Activated CD4-positive, alpha-beta T cell treated with anti-CD3 and anti-CD28 coated beads, Interleukin-2, amount 50 U/mL, for 24 hours (primary cell): Measurements from ENCODE around the gene STK25.

Experiments
- DNase-seq, 2 donors: peaks; one replicate each; pipeline ENCODE4 v3.0.0-alpha.2; 2020; ENCODE audit warnings: low read depth in 1 of 2, low spot score in 1 of 2

STK25 gene

DNA sequence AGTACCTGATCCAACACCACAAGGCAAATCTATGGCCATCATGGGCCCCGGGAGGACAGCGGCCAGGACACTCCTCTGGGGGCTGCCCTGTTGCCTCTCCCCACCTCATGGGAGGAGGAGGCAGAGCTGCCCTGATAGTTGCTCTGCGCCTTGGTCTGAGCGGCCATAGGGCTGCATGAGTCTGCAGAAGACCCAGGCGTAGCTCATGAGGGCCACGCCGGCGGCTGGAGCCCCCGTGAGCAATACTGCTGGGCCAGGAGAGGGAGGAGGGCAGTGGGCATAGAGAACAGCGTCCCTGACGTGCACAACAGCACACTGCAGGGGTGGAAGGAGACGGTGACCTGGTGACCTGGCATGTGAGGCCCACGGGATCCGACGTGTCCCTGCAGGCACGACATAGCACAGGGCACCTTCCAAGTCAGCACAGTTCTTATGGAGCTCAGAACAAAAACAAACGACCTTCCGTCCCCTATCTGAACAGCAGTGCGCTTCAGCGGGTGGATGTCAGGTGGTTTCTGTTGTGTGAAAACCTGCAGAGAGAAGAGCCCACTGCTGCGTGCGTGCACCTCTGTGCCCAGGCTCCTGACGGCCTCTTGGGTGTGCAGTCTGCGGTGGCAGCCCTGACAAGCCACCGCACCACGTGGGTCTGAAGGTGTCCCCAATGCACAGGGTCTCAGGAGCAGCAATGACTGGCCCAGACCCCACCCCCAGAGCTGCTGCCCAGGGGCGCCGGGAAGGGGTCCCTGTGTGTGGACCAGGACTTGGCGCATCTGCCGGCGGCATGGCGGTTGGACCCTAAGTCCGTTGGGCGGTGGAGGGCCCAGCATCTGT, 13.0 kb downstream of the STK25 start:
- no peak for DNase-seq

DNA sequence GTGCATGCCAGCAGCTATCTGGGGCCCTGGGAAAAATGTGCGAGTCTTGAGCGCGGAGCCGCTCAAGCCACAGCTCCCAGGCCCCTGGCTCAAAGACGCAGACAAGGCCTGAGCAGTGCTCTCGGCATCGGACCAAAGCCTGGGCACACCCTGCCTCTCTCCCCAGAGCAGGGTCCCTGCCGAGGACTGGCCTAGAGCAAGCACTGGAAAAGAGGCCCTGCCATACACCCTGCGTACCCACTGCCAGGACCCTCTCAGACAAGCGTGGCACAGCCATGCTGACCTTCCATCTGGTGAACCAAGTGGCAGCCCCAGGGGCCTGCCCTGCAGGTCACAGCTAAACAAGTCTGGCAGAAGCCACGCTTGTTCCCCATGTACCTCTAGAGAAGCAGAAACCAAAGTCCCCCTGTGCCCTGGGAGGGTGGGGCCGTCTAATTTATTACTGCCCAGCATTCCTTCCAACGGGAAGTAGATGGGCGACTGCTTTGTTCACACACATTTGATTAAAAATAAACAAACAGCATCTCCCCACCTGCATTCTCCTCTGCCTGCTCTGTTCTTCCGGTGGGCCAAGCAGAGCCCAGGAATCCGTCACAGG, 14.0 kb downstream of the STK25 start:
- no peak for DNase-seq

DNA sequence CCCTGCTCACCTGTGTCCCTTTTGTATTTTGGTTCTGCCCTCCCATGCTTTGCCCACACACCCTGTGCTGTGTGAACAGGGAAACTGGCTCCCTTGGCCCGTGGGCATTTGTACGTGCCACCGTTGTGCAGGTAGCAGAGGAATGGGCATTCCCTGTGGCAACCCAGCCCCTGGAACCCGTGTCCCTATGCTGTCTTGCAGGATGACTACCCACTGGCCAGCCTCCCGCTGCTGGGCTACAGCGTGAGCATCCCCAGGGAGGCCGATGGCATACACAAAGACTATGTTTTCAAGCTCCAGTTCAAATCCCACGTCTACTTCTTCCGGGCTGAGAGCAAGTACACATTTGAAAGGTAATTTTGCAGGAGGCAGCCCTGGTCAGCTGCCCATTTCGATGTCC, 15.3 kb downstream of the STK25 start:
- DNase-seq: no peak

DNA sequence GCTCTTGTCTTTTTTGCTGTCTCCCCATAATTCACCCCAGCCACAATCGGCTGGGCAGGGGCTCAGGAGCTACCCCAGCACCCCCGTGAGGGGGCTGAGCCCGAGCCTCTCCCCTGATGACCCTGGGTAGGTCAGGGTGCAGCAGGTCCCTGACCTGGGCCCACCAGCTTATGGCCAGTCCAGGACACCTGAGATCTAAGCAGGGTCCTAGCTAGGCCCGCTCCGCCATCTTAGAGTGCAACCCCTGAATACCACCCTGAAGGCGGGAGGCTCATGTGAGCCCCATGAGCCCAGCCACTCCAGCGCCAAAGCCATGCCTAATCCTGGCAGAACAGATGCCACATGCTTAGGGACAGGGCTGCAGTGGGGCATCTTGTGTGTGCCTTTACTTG, 16.2 kb downstream of the STK25 start:
- DNase-seq: no peak

DNA sequence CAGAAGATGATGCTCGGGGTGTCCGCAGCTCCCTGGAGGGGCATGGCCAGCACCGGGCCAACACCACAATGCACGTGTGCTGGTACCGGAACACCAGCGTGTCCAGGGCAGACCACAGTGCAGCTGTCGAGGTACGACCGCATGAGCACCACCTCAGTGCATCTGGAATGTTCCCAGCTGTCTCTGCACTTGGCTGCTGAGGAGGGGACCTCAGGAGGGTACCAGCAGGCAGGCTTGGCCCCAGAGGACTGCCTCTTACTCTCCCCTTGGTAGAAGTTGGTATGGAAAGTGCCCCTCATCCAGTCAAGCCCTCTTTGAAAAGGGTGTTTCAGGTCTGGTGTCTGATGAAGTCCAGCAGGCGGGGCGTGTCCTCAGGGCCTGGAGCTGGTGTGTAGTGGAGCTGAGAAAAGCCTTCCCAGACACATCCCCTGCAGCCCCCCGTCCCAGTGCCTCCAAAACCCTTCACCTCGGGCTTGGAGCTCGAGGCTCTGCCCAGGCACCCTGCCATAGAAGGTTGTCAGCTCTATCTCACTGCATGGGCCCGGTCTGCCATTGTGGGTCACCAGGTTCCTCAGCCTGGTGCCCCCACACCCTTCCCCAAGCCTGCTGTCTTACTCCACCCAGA, 16.7 kb downstream of the STK25 start:
- no peak for DNase-seq

DNA sequence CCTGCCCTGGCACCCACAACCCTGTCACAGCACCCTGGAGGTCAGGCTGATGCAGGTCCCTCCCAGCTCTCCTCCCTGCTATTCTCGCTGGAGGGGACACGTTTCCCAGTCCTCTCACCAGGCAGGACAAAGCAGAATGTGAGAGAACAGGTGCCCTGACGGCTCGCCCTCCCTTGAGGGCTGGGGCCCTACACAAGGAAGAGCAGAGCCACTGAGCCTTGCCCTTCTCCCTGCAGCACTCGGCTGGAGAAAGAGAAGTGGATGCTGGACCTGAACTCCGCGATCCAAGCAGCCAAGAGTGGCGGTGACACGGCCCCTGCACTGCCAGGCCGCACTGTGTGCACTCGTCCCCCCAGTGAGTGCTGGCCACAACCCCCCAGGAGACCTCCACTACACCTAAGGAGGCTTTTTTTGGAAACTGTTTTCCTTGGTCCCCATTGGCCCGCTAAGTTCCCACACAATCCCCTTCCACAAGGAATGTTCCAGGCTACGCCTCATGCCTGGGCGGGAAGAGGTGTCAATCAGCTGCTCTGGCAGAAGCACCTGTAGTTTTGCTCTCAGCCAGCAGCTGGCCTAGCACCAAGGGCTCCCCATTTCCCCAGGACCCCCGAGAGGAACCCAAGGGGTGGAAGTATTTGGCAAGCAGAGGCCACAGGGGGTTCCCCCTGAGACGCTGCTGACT, 17.4 kb downstream of the STK25 start:
- DNase-seq: no peak

DNA sequence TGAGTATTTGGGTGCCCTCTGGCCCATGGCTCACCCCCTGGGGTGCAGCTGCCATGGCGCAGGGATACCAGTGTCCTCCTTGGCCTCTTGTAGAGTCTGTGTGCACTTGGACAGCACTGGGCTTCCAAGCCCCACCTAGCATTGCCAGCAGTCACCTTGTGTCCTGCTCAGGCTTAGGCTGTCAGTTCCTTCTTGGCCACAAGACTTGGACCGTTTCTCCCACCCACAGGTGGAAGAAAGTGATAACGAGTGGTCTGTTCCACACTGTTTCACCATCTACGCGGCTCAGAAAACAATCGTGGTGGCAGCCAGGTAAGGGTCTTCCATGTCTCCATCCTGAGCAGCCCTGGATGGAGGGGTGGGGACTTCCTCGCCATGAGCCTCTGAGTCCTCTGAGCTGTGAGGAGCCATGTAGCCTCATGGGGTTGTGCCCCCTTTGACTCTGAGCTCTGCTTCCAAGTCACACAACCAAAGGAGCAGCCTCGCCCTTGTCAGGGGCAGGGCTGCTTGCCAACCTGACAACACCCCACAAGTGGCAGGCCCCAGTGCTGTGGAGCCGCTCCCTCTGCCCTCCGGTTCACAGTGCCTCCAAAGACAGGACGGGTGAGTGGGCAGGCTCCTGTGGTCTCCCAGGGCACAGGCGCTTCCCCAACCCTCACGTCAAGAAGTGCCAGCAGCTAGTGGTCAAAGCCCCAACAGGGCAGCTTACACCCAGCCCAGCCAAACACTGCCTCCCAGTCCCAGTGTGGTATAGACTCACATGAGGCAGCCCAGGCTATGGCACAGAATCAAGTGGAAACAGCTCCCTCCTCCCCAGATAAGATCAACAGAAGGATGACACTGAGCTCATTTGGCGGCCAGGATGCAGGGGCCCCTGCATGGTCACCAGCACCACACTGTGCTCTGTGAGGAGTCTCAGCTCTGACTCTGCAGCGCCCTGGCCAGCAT, 18.4 kb downstream of the STK25 start:
- DNase-seq: no peak

DNA sequence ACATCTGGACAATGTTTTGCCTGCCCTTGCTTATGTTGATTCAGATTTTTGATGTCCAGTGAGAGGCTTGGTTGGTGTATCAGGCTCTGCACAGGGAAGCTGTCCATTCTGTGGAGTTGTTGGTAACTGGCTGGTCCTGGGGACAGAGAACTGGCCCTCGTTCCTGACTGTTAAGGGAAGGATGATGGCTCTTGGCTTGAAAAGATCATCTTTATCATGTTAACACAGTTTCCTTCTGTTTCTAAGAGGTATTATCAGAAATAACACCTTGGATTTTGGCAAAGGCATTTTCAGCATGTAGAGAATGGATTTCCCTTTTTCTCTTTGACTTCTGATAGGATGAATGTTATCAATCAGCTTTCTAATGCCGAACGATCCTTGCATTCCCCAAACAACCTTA, 19.3 kb downstream of the STK25 start:
- no peak for DNase-seq

DNA sequence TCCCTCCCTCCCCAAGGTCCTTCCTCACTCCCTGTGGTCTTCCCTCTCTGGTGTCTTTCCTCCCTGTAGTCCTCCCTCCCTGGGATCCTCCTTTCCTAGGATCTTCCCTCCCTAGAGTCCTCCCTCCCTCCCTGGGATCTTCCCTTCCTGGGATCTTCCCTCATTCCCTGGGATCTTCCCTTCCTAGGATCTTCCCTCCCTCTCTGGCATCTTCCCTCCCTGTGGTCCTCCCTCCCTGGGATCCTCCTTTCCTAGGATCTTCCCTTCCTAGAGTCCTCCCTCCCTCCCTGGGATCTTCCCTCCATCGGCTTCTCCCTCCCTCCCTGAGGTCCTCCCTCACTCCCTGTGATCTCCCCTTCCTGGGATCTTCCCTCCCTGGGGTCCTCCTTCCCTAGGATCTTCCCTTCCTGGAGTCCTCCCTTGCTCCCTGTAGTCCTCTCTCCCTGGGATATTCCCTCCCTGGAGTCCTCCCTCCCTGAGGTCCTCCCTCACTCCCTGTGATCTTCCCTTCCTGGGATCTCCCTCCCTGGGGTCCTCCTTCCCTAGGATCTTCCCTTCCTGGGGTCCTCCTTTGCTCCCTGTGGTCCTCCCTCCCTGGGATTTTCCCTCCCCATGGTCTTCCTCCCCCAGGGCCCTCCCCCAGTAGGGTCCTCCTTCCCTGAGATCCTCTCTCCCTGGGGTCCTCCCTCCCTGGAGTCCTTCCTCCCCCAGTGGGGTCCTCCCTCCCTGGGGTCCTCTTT, 23.0 kb downstream of the STK25 start:
- no peak for DNase-seq

DNA sequence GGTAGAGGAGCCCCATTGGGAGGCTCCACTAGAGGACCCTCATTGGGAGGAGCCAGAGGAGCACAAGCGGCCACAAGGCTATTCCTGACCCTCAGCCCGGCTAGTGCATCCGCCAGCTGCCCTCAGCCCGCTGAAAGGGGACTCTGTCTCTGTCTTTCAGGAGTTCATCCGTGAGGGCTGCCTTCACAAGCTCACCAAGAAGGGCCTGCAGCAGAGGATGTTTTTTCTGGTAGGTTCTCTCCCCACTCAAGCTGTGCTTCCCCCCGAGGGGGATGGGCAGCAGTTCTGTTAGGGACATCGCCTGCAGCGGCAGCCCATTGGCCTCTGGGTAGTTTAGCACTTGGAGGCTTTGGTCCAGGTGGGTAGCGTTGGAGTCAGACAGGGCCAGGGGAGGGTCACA, 25.1 kb downstream of the STK25 start:
- DNase-seq: no peak

DNA sequence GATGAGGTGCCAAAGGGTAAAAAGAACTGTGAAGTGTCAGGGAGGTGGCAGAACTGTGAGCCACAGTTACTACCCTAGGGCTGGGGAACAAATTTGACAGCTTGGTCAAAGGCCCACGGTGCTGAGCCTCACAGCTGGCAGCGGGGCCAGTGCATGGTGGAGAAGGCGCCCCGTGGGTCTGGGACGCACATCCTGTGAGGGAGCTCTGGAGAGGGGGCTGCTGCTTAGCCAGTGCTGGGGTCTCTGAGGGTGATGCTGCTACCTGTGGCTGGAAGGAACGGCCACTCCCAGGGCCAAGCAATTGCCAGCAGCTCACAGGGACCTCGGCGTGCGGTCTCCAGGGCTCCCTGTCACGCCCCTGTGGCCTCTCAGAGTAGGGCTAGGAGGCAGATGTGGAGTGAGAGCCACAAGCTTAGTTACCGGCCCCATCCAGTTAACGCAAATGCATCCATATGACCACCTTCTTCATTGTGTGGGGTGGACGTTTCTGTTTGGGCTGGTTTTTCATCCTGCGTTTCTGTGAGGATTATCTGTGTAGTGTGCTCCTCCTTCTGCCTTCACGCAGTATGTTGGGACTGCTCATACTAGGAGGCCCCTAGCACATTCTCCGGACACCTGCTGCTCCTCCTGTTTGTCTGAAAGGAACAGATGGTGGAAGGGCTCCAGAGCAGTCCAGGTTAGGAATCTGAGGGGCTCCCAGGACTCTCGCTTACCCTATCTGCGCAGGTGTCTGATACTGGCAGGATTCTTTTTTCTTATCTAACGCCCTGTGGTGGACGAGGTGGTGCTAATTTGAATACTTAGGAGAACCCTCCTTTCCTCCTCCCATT, 26.0 kb downstream of the STK25 start:
- no peak for DNase-seq

DNA sequence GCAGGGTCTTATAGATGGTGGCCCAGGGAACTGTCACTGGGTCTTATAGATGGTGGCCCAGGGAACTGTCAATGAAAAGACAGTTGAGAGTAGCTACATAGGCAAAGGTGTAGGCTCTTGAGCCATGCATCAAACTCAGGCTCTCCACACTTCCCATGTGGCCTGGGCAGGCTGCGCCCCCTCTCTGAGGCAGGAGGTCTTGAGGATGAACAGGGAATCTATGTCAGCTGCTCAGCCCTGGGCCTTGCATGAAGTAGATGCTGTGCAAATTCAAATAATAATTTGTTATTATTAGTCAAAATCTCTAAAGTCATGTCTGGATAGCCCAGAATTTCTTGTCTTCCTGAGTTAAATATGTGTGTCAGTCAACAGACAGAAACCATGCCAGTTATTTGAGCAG, 26.7 kb downstream of the STK25 start:
- no peak for DNase-seq

DNA sequence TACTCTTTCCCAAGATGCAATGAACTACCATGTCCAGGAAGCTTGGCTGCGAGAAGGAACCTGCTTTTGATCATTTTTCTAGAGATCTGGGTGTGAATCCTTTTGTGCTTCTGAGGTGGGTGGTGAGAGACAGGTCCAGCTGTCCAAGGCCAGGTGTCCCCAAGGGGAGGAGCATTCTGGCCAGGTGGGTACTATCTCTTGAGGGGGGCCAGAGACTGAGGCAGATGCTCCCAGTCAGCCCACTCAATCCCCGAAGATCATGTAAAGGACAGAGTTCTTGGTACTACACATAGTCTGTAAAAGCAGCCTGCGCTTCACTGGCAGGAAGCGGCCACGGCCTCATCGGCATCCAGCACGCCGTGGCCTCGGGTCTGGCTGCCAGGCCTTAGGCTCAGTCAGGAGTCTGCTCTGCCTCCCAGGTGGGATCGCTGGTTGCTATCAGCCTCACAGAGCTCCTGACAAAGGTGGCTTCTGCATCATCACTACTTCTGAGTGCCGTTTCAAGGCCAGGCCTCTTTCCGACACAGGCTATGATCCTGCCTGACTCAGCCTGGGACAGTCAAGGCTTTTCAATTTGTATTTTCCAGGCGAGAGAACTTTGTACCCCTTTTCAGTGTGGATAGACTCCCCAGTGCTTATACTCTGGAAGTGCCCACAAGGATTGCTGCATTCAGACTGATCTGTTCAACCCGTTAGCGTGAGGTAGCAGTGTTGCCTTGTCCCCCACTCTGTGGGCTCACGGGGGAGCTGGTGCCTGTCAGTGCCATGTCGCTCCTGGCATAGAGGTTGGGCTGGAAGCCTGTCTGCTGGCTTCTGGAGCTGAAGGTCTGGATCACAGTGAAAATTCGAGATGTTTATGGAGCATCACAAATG, 29.1 kb downstream of the STK25 start:
- DNase-seq: no peak

DNA sequence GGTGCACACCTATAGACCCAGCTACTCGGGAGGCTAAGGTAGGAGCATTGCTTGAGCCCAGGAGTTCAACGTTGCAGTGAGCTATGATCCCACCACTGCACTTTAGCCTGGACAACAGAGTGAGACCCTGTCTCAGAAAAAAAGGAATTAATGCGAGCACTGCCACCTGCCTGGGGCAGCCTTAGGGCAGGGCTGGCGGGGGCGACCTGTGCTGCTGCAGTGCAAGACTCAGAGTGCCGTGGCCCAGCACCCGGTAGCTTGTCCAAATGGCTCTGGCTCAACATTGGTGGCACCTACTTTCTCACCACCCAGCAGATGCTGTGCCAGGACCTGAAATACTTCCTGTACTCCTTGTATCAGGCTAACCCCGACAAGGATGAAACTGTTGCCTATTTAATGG, 30.2 kb downstream of the STK25 start:
- no peak for DNase-seq

DNA sequence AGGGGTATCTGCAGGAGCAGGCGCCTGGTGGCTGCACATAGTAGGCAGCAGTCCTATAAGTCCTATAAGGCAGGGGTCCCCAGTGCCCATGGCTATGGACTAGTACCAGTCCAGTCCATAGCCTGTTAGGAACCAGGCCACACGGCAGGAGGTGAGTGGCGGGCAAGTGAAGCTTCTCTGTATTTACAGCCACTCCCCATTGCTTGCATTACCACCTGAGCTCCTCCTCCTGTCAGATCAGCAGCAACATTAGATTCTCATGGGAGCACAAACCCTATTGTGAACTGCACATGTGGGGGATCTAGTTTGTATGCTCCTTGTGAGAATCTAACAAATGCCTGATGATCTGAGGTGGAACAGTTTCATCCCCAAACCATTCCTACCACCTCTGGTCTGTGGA, 33.1 kb downstream of the STK25 start:
- DNase-seq: no peak

DNA sequence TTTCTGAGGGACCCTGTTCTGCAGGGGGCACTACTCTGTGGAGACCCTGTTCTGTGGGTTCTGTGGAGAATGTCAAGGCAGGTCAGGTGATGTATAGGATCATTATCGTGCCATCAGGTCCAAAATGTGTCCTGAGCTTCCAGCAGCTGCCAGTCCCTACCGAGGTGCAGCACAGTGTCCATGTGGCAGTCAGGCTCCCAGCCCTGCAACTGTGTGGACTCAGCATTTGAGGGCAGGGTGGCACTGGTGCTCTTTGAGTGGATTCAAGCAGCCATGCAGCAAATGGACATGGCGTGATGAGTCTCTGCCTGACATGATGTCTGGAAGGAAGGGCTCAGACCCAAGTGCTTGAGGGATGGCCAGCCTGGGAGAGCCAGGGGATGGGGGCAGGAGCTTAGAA, 35.0 kb downstream of the STK25 start:
- no peak for DNase-seq

DNA sequence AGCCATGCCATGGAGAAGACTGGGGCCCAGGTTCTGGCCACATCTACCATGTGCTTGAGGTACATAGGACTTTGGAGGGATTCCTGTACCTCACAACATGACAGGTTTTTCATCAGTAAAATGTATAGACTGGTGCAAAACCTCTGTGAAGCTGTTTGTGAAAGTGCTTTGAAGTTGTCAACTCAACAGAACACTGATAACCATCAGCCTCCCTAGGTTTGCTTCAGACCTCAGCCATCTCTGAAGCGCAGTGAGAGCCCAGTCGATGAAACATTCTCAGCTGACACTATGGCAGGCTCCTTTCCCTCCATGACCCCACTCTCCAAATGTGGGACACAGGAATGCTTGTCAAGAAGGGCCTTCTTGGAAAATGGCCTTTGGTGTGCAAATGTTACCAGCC, 38.6 kb downstream of the STK25 start:
- no peak for DNase-seq

DNA sequence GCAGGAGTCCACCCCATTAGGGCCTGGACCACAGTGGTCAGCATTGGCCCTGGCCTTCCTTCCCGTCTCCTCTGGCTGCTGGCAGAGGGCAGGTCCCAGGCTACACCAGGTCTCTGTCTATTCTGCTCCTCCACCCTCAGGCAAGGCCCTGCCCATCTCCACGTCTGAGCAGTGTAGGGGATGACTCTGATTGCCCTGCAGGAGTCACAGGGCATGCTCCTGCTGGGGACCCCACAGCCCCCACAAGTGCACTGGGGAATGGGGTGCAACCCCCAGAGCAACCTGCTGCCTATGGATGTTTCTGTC, 40.0 kb downstream of the STK25 start:
- no peak for DNase-seq
